NCI-H1048 (cell line): ENCODE data around the gene ABLIM2.
"Not testable (repeated sequence)": the region's sequence is repeated elsewhere in the genome, so short reads cannot be mapped to it uniquely, and the experiment has no call there.

Source experiments
- DNase-seq: peaks from one replicate; lab custom pipeline; 2025; lab: John Stamatoyannopoulos, UW

ABLIM2 gene

DNA sequence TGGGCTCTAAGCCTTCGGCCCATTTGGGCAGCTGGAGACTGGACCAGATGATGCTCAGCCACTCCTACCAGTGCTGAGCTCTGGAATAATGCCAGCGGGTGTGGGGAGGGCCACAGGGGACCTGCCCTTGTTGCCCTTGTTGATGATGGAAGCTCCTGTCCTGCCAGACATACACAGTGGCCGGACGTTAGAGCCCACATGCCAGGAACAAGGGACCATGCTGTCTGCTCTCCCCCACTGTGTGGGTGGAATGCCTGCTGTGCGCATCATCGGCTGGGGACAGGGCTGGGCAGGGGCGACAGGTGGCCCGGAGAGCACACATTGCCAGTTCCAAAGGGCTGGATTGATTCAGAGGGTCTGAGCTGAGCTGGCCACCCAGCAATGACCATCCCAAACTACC is 2.0 kb downstream of the ABLIM2 start:
- no peak for DNase-seq

DNA sequence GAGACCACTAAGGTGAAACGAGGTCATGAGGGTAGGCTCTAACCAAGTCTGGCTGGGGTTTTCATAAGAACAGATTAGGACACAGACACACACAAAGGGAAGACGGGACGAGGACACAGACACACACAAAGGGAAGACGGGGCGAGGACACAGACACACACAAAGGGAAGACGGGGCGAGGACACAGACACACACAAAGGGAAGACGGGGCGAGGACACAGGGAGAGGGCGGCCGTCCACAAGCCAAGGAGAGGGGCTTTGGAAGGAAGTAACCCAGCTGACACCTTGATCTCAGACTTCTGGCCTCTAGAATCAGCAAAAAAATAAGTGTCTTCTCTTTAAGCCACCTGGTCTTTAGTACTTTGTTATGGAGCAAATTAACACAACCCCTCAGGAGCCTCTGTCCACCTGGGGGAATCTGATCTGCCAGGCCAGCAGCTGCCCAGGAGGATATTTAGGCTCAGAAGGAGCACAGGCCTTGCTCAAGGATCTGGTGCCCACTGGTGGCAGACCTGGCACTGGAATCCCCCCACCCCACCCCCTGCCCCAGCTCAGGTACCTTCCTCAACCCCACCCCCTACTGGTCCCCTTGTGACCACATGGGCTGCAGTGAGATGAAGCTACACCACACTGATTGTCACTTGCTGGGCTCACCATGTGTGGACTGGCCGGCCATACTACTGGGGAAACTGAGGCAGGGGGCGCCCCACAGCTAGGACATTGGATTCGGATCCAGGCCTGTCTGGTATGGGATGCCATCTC is 2.8 kb downstream of the ABLIM2 start:
- DNase-seq = no peak

DNA sequence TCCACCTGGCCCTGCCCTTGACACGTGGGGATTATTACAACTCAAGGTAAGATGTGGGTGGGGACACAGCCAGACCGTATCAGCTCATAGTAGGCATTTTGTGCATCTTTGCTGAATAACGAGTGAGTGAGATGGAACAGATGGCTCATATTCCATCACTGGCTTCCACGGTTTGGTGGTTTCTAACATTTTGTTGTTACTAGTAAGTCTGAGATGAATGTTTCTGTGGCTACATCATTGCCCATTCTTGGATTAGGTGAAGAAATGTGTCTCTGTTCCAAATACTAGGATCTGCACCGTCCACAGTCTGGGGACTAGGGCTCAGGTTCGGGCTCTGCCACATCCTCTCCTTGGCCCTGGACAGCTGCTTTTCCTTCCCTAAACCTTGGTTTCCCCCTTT is 3.6 kb downstream of the ABLIM2 start:
- no peak for DNase-seq

DNA sequence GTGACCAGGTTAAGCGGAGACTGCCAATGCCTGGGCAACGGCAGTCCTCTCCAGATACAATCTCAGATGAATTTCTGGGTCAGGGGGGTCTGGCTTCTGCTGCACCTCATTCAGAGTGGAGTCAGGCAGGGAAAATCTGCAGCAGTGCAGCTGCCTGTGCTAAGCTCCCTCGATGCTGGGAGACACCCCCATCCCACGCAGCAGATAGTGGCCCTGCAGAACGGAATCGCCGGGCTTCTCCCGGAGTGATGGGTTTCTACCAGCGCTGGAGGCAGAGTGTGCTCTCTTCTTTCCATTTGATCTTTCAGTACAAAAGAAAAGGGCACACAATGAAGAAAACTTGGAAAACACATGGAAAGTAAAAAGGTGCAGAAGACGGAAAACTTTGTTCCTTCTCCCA is 5.2 kb downstream of the ABLIM2 start:
- DNase-seq = no peak

DNA sequence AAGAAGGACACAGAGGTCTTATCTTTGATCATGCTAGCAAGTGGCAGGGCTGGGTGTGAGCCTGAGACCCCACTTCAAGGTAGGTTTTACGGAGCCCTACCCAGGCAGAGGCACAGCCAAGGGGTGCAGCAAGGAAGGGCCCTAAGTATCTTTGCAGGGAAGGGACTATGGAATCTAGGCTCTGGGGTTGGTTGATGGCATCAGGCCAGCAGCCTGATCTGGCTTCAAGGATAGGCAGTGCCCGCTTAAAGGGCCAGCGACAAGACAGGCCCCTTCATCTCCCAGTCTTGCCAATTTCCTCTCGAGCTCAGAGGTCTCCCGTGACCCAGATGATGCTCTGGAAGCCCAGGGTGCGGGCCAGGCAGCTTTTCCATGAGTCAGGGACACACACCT is 5.8 kb downstream of the ABLIM2 start:
- no peak for DNase-seq

DNA sequence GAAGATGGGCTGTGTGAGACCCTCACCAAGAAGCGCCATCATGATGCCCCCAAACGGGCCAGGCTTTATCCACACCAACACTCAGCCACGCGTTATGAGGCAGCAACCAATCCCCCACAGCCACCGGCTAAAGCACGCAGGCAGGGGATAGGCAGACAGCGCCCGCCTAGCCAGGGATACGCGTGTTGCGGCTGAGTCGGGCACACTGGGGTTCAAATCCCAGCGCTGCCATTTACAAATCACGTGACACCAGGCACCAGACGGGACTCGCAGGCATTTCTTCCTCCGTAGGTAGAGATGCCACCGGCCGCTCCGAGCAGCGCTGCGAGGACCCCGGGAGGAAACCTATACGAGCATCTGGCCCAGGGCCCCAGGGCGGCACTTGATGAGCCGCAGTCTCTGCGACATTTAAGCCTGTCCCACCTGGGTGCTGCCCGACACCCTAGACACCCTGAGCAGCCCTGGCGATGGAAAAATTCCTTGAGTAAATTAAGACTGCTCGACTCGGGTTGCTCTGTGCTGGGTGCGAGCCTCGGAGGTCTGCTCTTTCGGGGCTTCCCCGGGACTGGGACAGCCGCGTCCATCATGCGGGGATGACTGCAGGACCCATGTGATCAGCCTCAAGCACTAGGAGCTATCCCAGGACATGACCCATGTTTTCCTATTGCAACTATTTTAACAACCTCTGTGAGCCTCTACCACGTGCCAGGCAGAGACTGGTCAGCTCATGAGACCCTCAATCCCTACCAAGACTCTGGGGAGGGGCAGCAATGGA is 6.3 kb downstream of the ABLIM2 start:
- DNase-seq = no peak

DNA sequence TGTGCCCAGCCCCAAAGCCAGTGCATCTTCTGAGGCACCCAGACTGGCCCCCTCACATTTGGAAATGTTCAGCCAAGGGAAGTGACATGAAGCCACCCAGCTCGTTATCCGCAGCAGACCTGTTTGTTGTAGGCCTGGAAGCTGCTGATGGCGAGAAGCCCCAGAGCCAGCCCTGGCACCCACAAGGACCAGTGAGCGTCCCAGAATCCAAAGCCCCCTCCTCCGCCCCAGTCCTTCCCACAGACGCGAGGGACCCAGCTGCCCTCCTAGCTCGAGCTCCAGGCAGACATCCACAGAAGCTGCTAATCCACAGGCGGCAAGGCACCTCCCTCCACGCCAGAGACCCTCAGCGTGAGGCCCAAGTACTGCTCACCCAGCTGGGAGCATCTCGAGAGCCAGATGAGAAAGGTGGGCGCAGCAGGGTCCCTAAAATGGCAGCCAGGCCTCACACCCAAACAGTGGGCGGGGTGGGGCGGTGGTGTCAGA is 7.4 kb downstream of the ABLIM2 start:
- DNase-seq = no peak

DNA sequence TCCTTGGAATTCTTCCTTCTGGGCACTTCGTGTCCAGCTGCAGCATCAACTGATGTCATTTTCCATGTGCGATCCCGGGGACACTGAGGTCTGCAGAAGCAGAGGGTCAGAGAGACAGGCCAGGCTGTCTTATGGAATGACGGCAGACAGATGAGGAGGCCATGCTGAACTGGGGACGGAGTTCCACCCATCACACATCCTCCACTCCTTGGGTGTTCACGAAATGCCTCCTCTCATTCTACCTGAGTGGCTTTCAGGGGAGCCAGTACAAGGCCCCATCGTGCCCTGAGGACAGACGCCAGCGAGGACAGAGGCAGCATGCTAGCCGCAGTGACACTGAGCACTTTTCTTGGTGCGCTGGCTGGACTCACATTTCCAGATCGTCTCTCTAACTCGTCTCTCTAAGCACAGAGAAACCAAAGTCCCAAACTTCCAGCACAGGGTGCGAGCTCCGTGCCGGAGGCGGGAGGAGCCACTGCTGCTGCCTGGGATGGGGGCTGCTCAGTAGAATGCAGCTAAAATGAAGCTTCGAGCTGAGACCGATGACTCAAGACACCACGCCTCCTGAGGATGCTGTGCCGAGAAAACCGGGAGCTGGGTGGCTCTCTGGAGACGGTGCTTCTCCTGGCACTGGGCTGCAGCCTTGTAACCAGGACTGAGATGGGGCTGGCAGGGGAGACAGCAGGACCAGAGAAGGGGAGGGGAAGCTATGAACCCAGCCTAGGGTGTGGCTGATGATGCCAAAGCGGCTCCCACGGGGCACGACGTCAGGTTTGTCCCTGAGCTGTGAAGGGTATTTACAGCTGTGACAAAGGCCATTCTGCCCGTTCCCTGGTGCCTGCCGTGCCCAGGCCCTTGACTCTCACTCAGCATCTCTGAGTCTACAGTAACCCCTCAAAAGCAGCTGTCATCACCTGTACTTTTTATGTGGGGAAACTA is 8.2 kb downstream of the ABLIM2 start:
- no peak for DNase-seq

DNA sequence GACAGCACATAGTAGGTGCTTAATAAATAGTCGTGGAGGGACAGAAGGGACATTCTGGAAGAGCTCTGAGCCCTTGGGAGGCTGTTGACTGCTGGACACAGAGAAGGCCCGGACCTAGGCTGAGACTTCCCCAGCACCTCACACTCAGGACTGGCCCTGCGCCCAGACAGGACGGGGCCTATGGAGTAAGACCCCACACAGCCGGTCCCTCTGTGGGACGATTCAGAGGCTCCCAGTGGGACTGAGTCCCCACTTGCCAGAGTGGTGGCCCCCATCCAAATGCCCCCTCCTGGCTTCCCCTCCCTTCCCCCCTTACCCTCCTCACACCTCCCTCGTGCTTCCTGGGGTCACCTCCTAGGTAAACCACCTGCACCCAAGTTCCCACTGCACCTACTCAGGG is 8.9 kb downstream of the ABLIM2 start:
- no peak for DNase-seq

DNA sequence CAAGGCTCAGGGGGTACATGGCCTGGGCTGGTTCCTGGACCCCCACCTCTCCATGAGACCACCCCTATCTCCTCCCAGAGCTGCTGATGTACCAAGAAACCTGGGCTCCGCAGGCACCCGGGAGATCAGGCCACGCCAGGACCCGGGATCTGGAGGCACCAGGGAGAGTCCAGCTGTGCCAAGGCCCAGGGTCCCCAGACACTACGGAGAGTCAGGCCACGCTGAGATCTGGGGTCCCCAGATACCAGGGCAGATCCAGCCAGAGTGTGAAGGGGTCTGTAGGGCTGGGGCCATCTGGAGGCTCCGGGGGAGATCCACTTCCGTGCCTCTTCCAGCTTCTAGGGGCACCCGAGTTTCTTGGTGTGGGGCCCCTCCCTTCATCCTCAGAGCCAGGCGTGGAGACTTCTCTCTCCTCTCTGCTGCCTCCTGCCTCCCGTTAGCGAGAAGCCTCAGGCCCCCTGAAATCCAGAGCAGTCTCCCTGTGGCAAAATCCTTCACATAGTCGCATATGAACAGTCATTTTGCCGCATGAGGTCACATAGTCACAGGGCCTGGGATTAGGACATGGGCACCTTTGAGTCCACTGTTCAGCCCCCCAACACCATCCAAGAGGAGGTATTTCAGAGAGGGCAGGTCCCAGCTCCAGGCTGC is 9.7 kb downstream of the ABLIM2 start:
- DNase-seq = no peak

DNA sequence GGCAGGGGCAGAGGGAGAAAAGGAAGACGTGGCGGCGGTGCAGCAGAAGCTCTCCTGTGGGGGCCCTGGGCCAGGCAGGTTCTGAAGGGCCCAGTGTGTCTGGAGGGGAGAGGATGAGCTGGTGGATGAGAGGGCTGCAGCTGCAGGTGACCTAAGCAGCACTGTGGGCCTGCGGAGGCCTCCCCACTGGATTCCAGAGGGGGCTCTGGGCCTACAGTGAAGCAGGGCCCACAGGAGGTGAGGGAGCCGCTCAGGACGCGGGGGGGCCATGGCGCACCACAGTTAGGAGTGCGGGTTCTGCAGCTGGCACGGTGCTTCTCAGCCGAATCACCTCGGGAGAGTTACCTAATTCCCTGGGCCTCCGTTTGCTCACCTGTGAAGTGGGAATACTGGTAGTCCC is 10.5 kb downstream of the ABLIM2 start:
- DNase-seq = no peak

DNA sequence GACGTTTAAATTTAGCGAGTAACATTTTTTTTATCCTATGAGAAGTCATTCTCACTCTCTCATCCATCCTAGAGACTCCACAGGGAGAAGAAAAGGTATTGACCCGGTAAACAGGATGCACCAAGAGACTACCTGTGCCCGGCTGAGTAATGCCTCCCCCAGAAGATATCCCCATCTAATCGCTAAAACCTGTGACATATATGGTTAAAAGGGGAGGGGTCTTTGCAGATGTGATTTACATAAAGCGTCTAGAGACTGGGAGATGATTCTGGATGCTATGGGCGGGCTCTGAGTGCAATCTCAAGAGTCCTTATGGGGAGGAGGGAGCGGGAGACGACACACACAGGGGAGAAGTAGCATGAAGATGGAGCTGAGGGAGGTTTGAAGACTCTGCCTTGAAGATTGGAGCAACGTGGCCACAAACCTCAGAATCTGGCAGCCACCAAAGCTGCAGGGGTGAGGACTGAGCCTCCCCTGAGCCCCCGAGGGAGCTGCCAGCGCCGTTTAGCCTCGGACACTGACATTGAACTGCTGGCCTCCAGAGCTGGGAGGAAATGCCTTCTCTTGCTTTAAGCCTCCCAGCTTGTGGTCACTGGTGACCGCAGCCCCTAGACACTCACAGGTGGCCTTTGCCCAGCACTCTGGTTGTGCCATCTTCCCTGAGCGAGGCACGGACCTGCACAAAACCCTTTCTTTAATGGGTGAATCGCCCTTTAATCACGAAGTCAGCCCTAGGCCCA is 11.2 kb downstream of the ABLIM2 start:
- DNase-seq = no peak

DNA sequence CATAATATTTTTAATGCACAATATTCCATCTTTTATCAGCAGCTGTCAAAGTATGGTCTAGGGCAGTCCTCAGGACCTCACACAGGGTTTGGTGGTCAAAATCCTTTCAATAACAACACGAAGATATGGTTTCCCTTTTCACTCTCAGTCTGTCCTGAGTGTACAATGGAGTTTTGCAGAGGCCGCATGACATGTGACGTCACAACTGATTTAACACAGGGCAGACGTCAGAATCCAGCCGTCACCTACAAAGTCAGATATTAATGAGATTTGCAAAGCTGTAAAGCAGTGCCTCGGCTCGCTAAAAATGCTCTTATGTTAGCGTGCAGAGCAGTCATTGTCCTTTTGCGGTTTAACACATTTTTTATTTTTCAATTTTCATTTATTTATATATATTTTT is 12.5 kb downstream of the ABLIM2 start:
- no peak for DNase-seq

DNA sequence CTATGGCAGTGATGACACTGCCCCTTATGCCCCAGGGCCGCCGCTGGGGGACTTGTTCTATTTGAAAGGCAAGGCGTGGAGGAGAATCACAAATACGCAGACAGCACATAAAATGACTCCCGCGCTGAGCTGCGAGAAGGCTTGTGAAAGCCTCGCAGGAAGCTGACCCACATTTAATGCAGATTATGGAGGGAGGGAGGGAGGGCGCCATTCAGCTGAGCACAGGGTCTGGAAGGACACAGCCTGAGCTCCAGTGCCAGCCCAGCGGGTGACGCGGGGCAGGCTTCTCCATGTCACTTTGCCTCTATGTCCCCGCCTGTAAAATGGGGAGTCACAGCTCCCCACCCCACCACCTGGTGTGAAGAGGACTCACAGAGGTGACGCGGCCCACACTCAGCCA is 14.3 kb downstream of the ABLIM2 start:
- no peak for DNase-seq

DNA sequence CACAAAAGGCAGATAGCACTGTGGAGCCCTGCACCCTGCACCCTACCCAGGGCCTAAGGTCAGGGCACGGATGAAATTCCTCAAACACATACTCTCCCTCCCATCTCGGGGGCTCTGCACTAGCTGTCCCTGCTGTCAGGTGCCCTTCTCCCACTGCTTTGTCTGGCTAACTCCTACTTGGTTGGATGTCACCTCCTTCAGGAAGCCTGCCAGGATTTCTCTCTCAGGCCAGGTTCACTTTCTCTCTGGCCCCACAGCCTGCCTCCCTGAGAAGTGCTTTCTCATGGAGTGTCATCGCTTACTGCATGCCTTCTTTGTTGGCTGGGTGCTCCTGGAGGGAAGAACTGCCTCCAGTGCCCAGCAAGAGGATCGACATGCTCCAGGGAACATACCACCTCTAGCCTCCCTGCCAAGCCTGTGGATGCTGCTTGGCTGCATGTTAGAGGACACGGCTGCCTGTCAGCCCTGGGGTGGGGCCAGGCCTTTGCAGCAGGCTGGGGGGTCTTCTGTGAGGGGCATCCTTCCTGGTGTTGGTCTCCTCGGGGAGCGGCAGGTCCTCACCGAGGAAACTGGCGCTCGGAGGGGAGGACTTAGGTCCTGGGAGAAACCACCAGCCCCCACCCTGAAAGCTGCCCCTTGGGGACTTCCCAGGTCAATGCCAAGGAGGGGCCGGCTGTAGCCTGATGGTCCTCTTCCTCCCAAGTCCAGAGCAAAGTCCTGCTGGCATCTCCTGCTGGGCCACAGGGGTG is 15.0 kb downstream of the ABLIM2 start:
- DNase-seq = no peak

DNA sequence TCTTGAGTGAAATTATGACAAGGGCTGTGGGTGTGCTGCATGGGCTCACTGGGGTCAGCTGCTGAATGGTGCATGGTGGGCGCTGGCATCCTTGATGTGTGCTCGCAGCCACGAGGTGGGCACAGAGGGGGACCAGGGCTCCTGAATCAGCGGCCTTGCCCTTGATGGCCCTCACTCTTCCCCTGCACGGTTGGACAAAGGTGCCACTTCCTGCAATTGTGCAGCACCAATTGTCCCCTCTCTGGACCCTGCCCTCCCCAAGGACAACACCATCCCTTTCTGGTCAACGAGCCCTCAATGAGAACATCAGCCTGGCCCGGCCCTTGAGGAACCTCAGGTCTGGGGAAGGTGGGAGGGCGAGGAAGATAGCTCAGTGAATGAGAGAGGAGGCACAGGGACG is 16.1 kb downstream of the ABLIM2 start:
- DNase-seq = no peak

DNA sequence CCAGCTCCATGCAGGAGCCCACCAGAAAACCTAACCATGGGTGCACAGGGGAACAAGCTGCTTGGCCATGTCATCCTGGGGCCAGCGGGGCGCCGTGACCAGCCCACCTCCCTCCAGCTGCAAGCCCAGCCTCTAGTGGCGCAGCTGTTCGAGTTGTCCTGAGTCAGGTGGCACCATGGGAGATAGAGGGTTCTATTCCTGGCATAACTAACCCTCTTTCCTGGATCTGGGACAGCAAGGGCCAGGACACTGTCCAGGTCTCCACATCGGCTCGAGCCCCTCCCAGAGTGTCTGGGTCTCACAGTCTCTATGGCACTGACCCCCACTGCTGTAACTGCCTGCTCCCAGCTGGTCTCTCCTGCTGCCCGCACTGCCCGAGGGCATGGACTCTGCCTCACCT is 16.7 kb downstream of the ABLIM2 start:
- DNase-seq = no peak

DNA sequence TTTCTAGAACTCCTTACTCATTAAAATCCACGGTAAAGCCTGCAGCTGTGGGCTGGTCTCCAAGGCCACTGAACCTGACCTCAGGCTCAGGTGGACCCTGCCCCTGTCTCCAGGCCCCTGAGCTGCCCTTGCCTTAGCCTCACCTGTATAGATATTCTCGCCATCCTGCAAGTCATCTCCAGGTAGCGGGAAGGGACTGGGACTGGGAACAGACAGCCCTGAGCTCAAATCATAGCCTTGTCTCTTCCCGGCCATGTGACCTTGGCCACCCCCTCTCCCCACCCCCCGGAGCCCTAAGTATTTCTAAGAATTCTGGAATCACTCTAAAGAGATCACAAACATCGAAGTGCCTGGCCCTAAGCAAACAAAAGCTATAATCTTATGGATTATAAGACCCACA is 17.7 kb downstream of the ABLIM2 start:
- DNase-seq = no peak

DNA sequence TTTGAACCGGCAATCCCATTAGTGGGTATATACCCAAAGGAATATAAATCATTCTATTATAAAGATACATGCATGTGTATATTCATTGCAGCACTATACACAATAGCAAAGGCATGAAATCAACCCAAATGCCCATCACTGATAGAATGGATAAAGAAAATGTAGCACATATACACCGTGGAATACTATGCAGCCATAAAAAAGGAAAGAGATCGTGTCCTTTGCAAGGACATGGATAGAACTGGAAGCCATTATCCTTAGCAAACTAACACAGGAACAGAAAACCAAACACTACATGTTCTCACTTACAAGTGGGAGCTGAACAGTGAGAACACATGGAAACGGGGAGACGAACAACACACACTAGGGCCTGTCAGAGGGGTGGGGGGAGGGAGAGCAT is 18.9 kb downstream of the ABLIM2 start:
- DNase-seq = not testable (repeated sequence)

DNA sequence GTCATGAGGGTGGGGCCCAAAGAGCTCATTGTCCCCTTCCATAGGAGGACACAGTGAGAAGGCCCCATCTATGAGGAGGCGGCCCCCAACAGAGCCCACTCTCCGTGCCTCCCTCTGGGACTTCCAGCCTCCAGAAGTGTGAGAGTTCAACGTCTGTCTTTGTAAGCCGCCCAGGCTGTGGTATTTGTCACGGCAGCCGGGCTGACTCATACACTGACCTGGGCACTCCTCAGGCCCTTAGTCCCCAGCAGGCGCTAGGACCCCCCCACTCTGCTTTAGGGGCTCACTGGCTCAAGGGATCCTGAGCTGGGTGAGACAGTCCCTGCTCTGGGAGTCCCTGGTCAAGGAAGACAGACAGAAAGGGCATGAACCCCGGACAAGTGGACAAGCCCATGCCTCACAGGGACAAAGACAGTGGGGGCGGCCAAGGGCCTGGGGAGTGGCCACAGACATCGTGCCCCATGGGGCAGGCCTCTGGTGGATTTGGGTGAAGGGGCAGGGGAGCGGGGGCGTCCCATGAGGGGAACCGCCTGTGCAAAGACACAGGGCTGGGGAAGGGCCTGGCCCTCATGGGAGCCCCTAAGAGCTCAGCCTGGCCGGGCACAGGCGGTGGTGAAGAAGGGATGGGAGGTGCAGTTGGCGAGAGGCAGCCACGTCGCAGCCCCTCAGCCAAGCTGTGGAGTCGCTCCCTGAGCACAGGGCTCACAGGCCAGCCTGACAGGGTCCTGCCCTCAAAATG is 21.5 kb downstream of the ABLIM2 start:
- no peak for DNase-seq
